A549 (cell line): ENCODE measurements around the gene NFIA. TPM values are rescaled to one million over a fixed set of nuclear protein-coding genes. Genes with fewer than 3 reads are reported as not detected.

Experiments
- ATAC-seq, 2 experiments: fragments of 200-7000 bp in 1 of 2; fragments of >200 bp in 1 of 2; cut with Nextera tagmentation in 1 of 2; cut with Tn5 transposase in 1 of 2; 3 replicates each; pipeline versions ENCODE4 v1.8.0 to v1.9.1; 2018 to 2020; ENCODE audit warnings: mild to moderate bottlenecking in 1 of 2, moderate library complexity in 1 of 2
- CTCF ChIA-PET: fragments of 300-600 bp; sonication (Branson Sonifier 250); formaldehyde crosslinking; extraction: SDS; loops from one replicate; lab custom pipeline; 2021; ENCODE audit warnings: antibody characterized with exemption, inconsistent platforms; lab: Yijun Ruan, JAX
- POLR2A ChIA-PET: fragments of 350-600 bp; formaldehyde crosslinking; extraction: SDS; loops from one replicate; lab custom pipeline; 2021; ENCODE audit warnings: antibody characterized with exemption, inconsistent platforms; lab: Yijun Ruan, JAX
- DNase-seq, 2 experiments: peaks; one replicate each; pipeline versions ENCODE4 v3.0.0 to v3.0.0-alpha.2; 2011 to 2016; ENCODE audit warnings: low read depth in 1 of 2, low spot score in 1 of 2
- FAIRE-seq: peaks from 2 replicates; lab custom pipeline; 2011; peaks lifted over from hg19 to GRCh38; lab: Jason Lieb, UNC
- H3K27ac ChIP-seq, 2 experiments: fragments of >200 bp; sonication (Bioruptor Twin); formaldehyde crosslinking; 3 replicates each; pipeline ENCODE4 v1.5.1; 2016 to 2017
- H3K4me1 ChIP-seq: fragments of >200 bp; sonication (Bioruptor Twin); formaldehyde crosslinking; 3 replicates; pipeline ENCODE4 v1.6.1; 2016
- H3K4me2 ChIP-seq: fragments of >200 bp; sonication (Bioruptor Twin); formaldehyde crosslinking; 3 replicates; pipeline ENCODE4 v1.6.1; 2016
- H3K4me3 ChIP-seq: fragments of >200 bp; sonication (Bioruptor Twin); formaldehyde crosslinking; 3 replicates; pipeline ENCODE4 v1.5.1; 2016
- H3K9me3 ChIP-seq: fragments of >200 bp; sonication (Bioruptor Twin); formaldehyde crosslinking; 3 replicates; pipeline ENCODE4 v1.6.1; 2016
- ATOH8 ChIP-seq: fragments of 250-450 bp; sonication (Bioruptor Pico); IDR thresholded peaks from 2 replicates; pipeline ENCODE4 v1.5.0; 2020; ENCODE audit warnings: low read depth, mild to moderate bottlenecking, moderate library complexity
- BHLHE40 ChIP-seq: IDR thresholded peaks from 2 replicates; pipeline ENCODE4 v1.6.1; 2012; ENCODE audit warnings: low read depth, low read length, inconsistent platforms
- CHD4 ChIP-seq: fragments of 200-600 bp; sonication (generic); IDR thresholded peaks from 2 replicates; pipeline ENCODE4 v1.6.1; 2016; ENCODE audit warnings: antibody characterized with exemption, mild to moderate bottlenecking, borderline replicate concordance
- E2F6 ChIP-seq: IDR thresholded peaks from 2 replicates; pipeline ENCODE4 v1.6.1; 2012; ENCODE audit warnings: low read depth, borderline replicate concordance
- EHMT2 ChIP-seq: fragments of 200-600 bp; sonication (generic); IDR thresholded peaks from 2 replicates; pipeline ENCODE4 v1.6.1; 2016; ENCODE audit warnings: antibody characterized with exemption, low read depth, mild to moderate bottlenecking, moderate library complexity
- ELK1 ChIP-seq: fragments of 150-350 bp; IDR thresholded peaks from 2 replicates; pipeline ENCODE4 v1.6.1; 2014; ENCODE audit warnings: low read depth, mild to moderate bottlenecking, low read length
- ESRRA ChIP-seq: fragments of 150-350 bp; IDR thresholded peaks from 2 replicates; pipeline ENCODE4 v1.6.1; 2014; ENCODE audit warnings: mild to moderate bottlenecking, low read length, borderline replicate concordance
- FOSB ChIP-seq: fragments of 250-450 bp; sonication (Bioruptor Pico); IDR thresholded peaks from 2 replicates; pipeline ENCODE4 v1.5.0; 2020; ENCODE audit warnings: mild to moderate bottlenecking, moderate library complexity
- HES2 ChIP-seq: fragments of >200 bp; sonication (Bioruptor Twin); formaldehyde crosslinking; IDR thresholded peaks from 2 replicates; pipeline ENCODE4 v1.6.1; 2016
- HOXA7 ChIP-seq: fragments of 250-450 bp; sonication (Bioruptor Pico); IDR thresholded peaks from 2 replicates; pipeline ENCODE4 v1.5.0; 2020; ENCODE audit warnings: mild to moderate bottlenecking, moderate library complexity
- HOXB13 ChIP-seq: fragments of 250-450 bp; sonication (Bioruptor Pico); IDR thresholded peaks from 2 replicates; pipeline ENCODE4 v1.5.0; 2020; ENCODE audit warnings: low read depth, mild to moderate bottlenecking, moderate library complexity
- KDM1A ChIP-seq: fragments of 200-600 bp; sonication (generic); IDR thresholded peaks from 2 replicates; pipeline ENCODE4 v1.6.1; 2016; ENCODE audit warnings: low read depth, mild to moderate bottlenecking
- MAFK ChIP-seq: fragments of 450-650 bp; IDR thresholded peaks from 2 replicates; pipeline ENCODE4 v1.6.1; 2014; ENCODE audit not compliant: partially characterized antibody
- NFE2L2 ChIP-seq: fragments of 150-350 bp; conservative IDR thresholded peaks from 2 replicates; pipeline ENCODE4 v1.6.1; 2014; ENCODE audit warnings: low read length
- PBX3 ChIP-seq: IDR thresholded peaks from 2 replicates; pipeline ENCODE4 v1.6.1; 2012
- POLR2AphosphoS2 ChIP-seq: conservative IDR thresholded peaks from 2 replicates; pipeline ENCODE4 v1.6.1; 2012; ENCODE audit warnings: low read length, improper control_type of control experiment, inconsistent platforms
- RCOR1 ChIP-seq: fragments of 150-350 bp; IDR thresholded peaks from 2 replicates; pipeline ENCODE4 v1.6.1; 2014; ENCODE audit warnings: antibody characterized with exemption, low read length, low read depth
- REST ChIP-seq: fragments of 200-600 bp; sonication (generic); IDR thresholded peaks from 2 replicates; pipeline ENCODE4 v1.6.1; 2016; ENCODE audit warnings: antibody characterized with exemption, mild to moderate bottlenecking, moderate library complexity
- RNF2 ChIP-seq: fragments of 200-600 bp; sonication (generic); IDR thresholded peaks from 2 replicates; pipeline ENCODE4 v1.6.1; 2016; ENCODE audit warnings: low read depth, mild to moderate bottlenecking, antibody characterized with exemption, moderate library complexity, borderline replicate concordance
- TP53 ChIP-seq: fragments of 250-450 bp; sonication (Bioruptor Pico); IDR thresholded peaks from 2 replicates; pipeline ENCODE4 v1.5.0; 2021; ENCODE audit warnings: mild to moderate bottlenecking, moderate library complexity
- USF2 ChIP-seq: fragments of 450-650 bp; IDR thresholded peaks from 2 replicates; pipeline ENCODE4 v1.6.1; 2014; ENCODE audit warnings: antibody characterized with exemption
- ZC3H11A ChIP-seq: fragments of 450-650 bp; IDR thresholded peaks from 2 replicates; pipeline ENCODE4 v1.6.1; 2014; ENCODE audit warnings: antibody characterized with exemption, mild to moderate bottlenecking
- ZNF302 ChIP-seq: fragments of 250-450 bp; sonication (Bioruptor Pico); IDR thresholded peaks from 2 replicates; pipeline ENCODE4 v1.9.0; 2021; ENCODE audit warnings: inconsistent platforms, mild to moderate bottlenecking, moderate library complexity
- WGBS: methylation state at CpG from one replicate; pipeline ENCODE4 v1.1.6; 2017; ENCODE audit errors: missing lambda C conversion rate; 5-methylcytosine and 5-hydroxymethylcytosine counted together
- polyA plus RNA-seq, 4 experiments: library from polyadenylated mRNA; depleted of rRNA in 3 of 4; stranded (reverse); fragments of >200 nt; fragmentation: RNase III in 1 of 4; extraction: RNeasy Plus Mini Kit Qiagen cat#74134 plus additional on column Dnase treatment in 1 of 4; gene quantifications; 2 replicates in 3 of 4; 3 replicates in 1 of 4; pipeline ENCODE4 v1.2.3, GENCODE V29; 2011 to 2017

The NFIA gene
- polyA plus RNA-seq, 2 of the 4 experiments (the other 2 are of a cell fraction) = 6.5 to 25.8 TPM

- TF ChIP-seq ATOH8 = no peak
- no peak for TF ChIP-seq RCOR1
- no peak for TF ChIP-seq NFE2L2
- TF ChIP-seq ELK1 = no peak
- TF ChIP-seq ZNF302 (CRISPR knock-in tag) = no peak
- TF ChIP-seq HOXA7 = no peak
- TF ChIP-seq ZC3H11A = no peak
- Histone ChIP-seq H3K27ac (no peak overlapping the region), H3K4me3 (no peak overlapping the region), H3K4me1 (peaks cover 17% of the 10 kb centered on the region; the same call in 2 of the 3 replicates), H3K9me3 (no peaks in the 10 kb centered on the region), H3K4me2 (no peak overlapping the region)
- ChIA-PET POLR2A (no interaction called here), CTCF (no interaction called here)
- no peak for FAIRE-seq
- WGBS = 83% methylated on average over 1 of the region's 1 CpG
- ATAC-seq = no peak
- DNase-seq = no peak
Observed at GRCh38 chr1:61102041-61102440, 19.7 kb downstream of the NFIA start.

GRCh38 chr1:61102621-61103020, 20.3 kb downstream of the NFIA start:
- no peak for FAIRE-seq
- H3K4me3 ChIP-seq = no peak overlapping the region
- no peak for ATAC-seq
- WGBS = 81% methylated on average over 2 of the region's 2 CpGs
- CTCF ChIA-PET = interaction anchor here (1.2 kb wide), 1 partner anchor 486 kb away, joined by 3 read pairs; no protein-coding TSS in a partner anchor
- no peak overlapping the region for H3K4me2 ChIP-seq
- DNase-seq = no peak
- peaks cover under 1% of the 10 kb centered on the region; the same call in 1 of the 3 replicates for H3K9me3 ChIP-seq
- TF ChIP-seq BHLHE40 (no peak), RNF2 (no peak), KDM1A (no peak), EHMT2 (no peak), MAFK (no peak), HOXB13 (CRISPR knock-in tag) (no peak), E2F6 (no peak), HES2 (no peak), USF2 (no peak), FOSB (no peak), RCOR1 (no peak), PBX3 (no peak), POLR2AphosphoS2 (no peak), ELK1 (no peak), ESRRA (no peak), CHD4 (no peak), REST (no peak), TP53 (CRISPR knock-in tag) (no peak)
- TF ChIP-seq, all 56 proteins: peak for 0
- Histone ChIP-seq H3K27ac (no peak overlapping the region), H3K4me1 (peaks cover 11% of the 10 kb centered on the region; the same call in 2 of the 3 replicates)
- POLR2A ChIA-PET = no interaction called here
